Large intestine (tissue), 3 donors: Measurements from ENCODE around the gene PIPOX. TPM values are rescaled to one million over a fixed set of nuclear protein-coding genes. Genes with fewer than 3 reads are reported as not detected.
A peak's percentile ranks its signal among the peaks of the same experiment; 100 is the strongest.

Experiments used
- DNase-seq, 2 donors: peaks; one replicate each; pipeline versions ENCODE4 v3.0.0 to v3.0.0-alpha.2; 2013
- H3K27ac ChIP-seq: one replicate; pipeline ENCODE4 v1.5.1; 2013; ENCODE audit warnings: low read length
- H3K27me3 ChIP-seq: 2 replicates; pipeline ENCODE4 v1.6.1; 2013; ENCODE audit warnings: low read length; ENCODE audit not compliant: control insufficient read depth, insufficient read depth
- H3K36me3 ChIP-seq: 2 replicates; pipeline ENCODE4 v1.6.1; 2013; ENCODE audit warnings: low read length; ENCODE audit not compliant: control insufficient read depth, insufficient read depth
- H3K4me1 ChIP-seq: one replicate; pipeline ENCODE4 v1.6.1; 2013; ENCODE audit warnings: low read length; ENCODE audit not compliant: control insufficient read depth, insufficient read depth
- H3K4me3 ChIP-seq: one replicate; pipeline ENCODE4 v1.5.1; 2013; ENCODE audit warnings: low read length
- H3K9me3 ChIP-seq: one replicate; pipeline ENCODE4 v1.6.1; 2013; ENCODE audit warnings: mild to moderate bottlenecking, low read depth, low read length, moderate library complexity; ENCODE audit not compliant: control insufficient read depth
- WGBS: methylation state at CpG from one replicate; pipeline ENCODE4 v1.1.5; 2013; ENCODE audit warnings: low lambda C conversion rate; ENCODE audit not compliant: insufficient coverage; 5-methylcytosine and 5-hydroxymethylcytosine counted together
- polyA plus RNA-seq: library from polyadenylated mRNA; unstranded; fragments of 120-200 nt; gene quantifications from one replicate; pipeline ENCODE4 v1.2.1, GENCODE V29; 2013

PIPOX gene
- polyA plus RNA-seq, 1 donor, result 51.5 TPM

- no peaks in the 10 kb centered on the region for H3K36me3 ChIP-seq
- no peak for DNase-seq
- peaks cover 9% of the 10 kb centered on the region for H3K4me1 ChIP-seq
- peaks cover 66% of the 10 kb centered on the region for H3K27me3 ChIP-seq
- H3K4me3 ChIP-seq, result no peak overlapping the region
- H3K27ac ChIP-seq, result no peak overlapping the region
- no peaks in the 10 kb centered on the region for H3K9me3 ChIP-seq
- no CpG with 5 or more reads among the region's 6 CpGs for WGBS
Observed at GRCh38 chr17:29018788-29019474, 24.0 kb upstream of the PIPOX start.

GRCh38 chr17:29019475-29020181, 23.3 kb upstream of the PIPOX start:
- Histone ChIP-seq H3K27me3 (peaks cover 69% of the 10 kb centered on the region), H3K4me1 (peaks cover 9% of the 10 kb centered on the region), H3K4me3 (no peak overlapping the region), H3K27ac (no peak overlapping the region), H3K36me3 (no peaks in the 10 kb centered on the region), H3K9me3 (no peaks in the 10 kb centered on the region)
- peak in 1 of 2 donors; percentile 30 for DNase-seq
- WGBS, result 11% methylated on average over 3 of the region's 39 CpGs

GRCh38 chr17:29020576-29020975, 22.4 kb upstream of the PIPOX start:
- DNase-seq, result no peak
- WGBS, result no CpG with 5 or more reads among the region's 8 CpGs
- Histone ChIP-seq H3K4me3 (no peak overlapping the region), H3K36me3 (no peaks in the 10 kb centered on the region), H3K27ac (no peak overlapping the region), H3K4me1 (peaks cover 9% of the 10 kb centered on the region), H3K27me3 (peaks cover 67% of the 10 kb centered on the region), H3K9me3 (no peaks in the 10 kb centered on the region)

GRCh38 chr17:29021226-29021625, 21.7 kb upstream of the PIPOX start:
- H3K4me1 ChIP-seq, result peaks cover 9% of the 10 kb centered on the region
- H3K36me3 ChIP-seq, result no peaks in the 10 kb centered on the region
- no CpG with 5 or more reads among the region's 7 CpGs for WGBS
- no peaks in the 10 kb centered on the region for H3K9me3 ChIP-seq
- H3K27ac ChIP-seq, result no peak overlapping the region
- DNase-seq, result no peak
- H3K27me3 ChIP-seq, result peaks cover 67% of the 10 kb centered on the region
- H3K4me3 ChIP-seq, result no peak overlapping the region

GRCh38 chr17:29022074-29022473, 20.9 kb upstream of the PIPOX start:
- no peak overlapping the region for H3K4me3 ChIP-seq
- DNase-seq, result no peak
- H3K27me3 ChIP-seq, result peaks cover 59% of the 10 kb centered on the region
- no peaks in the 10 kb centered on the region for H3K36me3 ChIP-seq
- no CpG with 5 or more reads among the region's 7 CpGs for WGBS
- no peaks in the 10 kb centered on the region for H3K9me3 ChIP-seq
- H3K27ac ChIP-seq, result no peak overlapping the region
- peaks cover 9% of the 10 kb centered on the region for H3K4me1 ChIP-seq

- peaks cover 9% of the 10 kb centered on the region for H3K4me1 ChIP-seq
- no peaks in the 10 kb centered on the region for H3K9me3 ChIP-seq
- peaks cover 48% of the 10 kb centered on the region for H3K27me3 ChIP-seq
- H3K36me3 ChIP-seq, result no peaks in the 10 kb centered on the region
- no peak overlapping the region for H3K4me3 ChIP-seq
- WGBS, result no CpG with 5 or more reads among the region's 6 CpGs
- no peak overlapping the region for H3K27ac ChIP-seq
- no peak for DNase-seq
Observed at GRCh38 chr17:29024316-29024952, 18.5 kb upstream of the PIPOX start.

- H3K4me1 ChIP-seq, result no peaks in the 10 kb centered on the region
- H3K27me3 ChIP-seq, result peaks cover 48% of the 10 kb centered on the region
Observed at GRCh38 chr17:29031488-29031887, 11.5 kb upstream of the PIPOX start.

GRCh38 chr17:29032013-29032856, 10.7 kb upstream of the PIPOX start:
- Histone ChIP-seq H3K9me3 (peaks cover 9% of the 10 kb centered on the region), H3K4me1 (no peaks in the 10 kb centered on the region), H3K27me3 (peaks cover 54% of the 10 kb centered on the region), H3K4me3 (no peak overlapping the region), H3K36me3 (no peaks in the 10 kb centered on the region), H3K27ac (no peak overlapping the region)
- DNase-seq, result no peak
- WGBS, result no CpG with 5 or more reads among the region's 11 CpGs

More at GRCh38 chr17:29031488-29031887, 11.5 kb upstream of the PIPOX start:
- no peak overlapping the region for H3K4me3 ChIP-seq
- H3K36me3 ChIP-seq, result no peaks in the 10 kb centered on the region
- no peak overlapping the region for H3K27ac ChIP-seq
- no peak for DNase-seq
- H3K9me3 ChIP-seq, result peaks cover 9% of the 10 kb centered on the region
- WGBS, result 70% methylated on average over 3 of the region's 5 CpGs

- Histone ChIP-seq H3K27me3 (peaks cover 53% of the 10 kb centered on the region), H3K9me3 (peaks cover 9% of the 10 kb centered on the region), H3K4me1 (no peaks in the 10 kb centered on the region), H3K27ac (no peak overlapping the region), H3K36me3 (no peaks in the 10 kb centered on the region), H3K4me3 (no peak overlapping the region)
- no peak for DNase-seq
- 0% methylated on average over 1 of the region's 6 CpGs for WGBS
Observed at GRCh38 chr17:29032857-29033197, 10.1 kb upstream of the PIPOX start.

- H3K27me3 ChIP-seq, result peaks cover 59% of the 10 kb centered on the region
- no peaks in the 10 kb centered on the region for H3K36me3 ChIP-seq
- 60% methylated on average over 1 of the region's 1 CpG for WGBS
- peaks cover 9% of the 10 kb centered on the region for H3K9me3 ChIP-seq
- no peaks in the 10 kb centered on the region for H3K4me1 ChIP-seq
- H3K27ac ChIP-seq, result no peak overlapping the region
- DNase-seq, result no peak
- H3K4me3 ChIP-seq, result no peak overlapping the region
Observed at GRCh38 chr17:29034510-29034909, 8.4 kb upstream of the PIPOX start.
